Activated naive CD4-positive, alpha-beta T cell treated with anti-CD3 and anti-CD28 coated beads for 36 hours (primary cell): ENCODE results near the gene FBL. TPM values are rescaled to one million over a fixed set of nuclear protein-coding genes. Genes with fewer than 3 reads are reported as not detected.
"Not testable (repeated sequence)": the region's sequence is repeated elsewhere in the genome, so short reads cannot be mapped to it uniquely, and the experiment has no call there.

Source experiments
- CTCF ChIA-PET: fragments of 350-600 bp; sonication (Branson Sonifier 250); formaldehyde crosslinking; loops from one replicate; lab custom pipeline; 2021; ENCODE audit warnings: antibody characterized with exemption; lab: Charles Lee
- DNase-seq: peaks from one replicate; pipeline ENCODE4 v3.0.0-alpha.2; 2020
- H3K27ac Mint-ChIP-seq: one replicate; pipeline ENCODE4 v1.8.0; 2021; ENCODE audit warnings: mild to moderate bottlenecking, mixed read lengths
- H3K27me3 Mint-ChIP-seq: one replicate; pipeline ENCODE4 v1.8.0; 2021; ENCODE audit warnings: low read depth, mixed read lengths
- H3K36me3 Mint-ChIP-seq: one replicate; pipeline ENCODE4 v1.8.0; 2021; ENCODE audit warnings: low read depth, mixed read lengths
- H3K4me1 Mint-ChIP-seq: one replicate; pipeline ENCODE4 v1.8.0; 2021; ENCODE audit warnings: low read depth, mixed read lengths
- H3K4me3 Mint-ChIP-seq: one replicate; pipeline ENCODE4 v1.8.0; 2021; ENCODE audit warnings: mild to moderate bottlenecking, moderate library complexity, mixed read lengths
- H3K9me3 Mint-ChIP-seq: one replicate; pipeline ENCODE4 v1.8.0; 2021; ENCODE audit warnings: mixed read lengths
- intact Hi-C: fragments of 100-400 bp; cut with micrococcal nuclease; formaldehyde crosslinking; loops from one replicate; pipeline ENCODE4 v1.15.1; 2023
- total RNA-seq, 2 experiments: library from RNA; stranded (reverse); gene quantifications; one replicate each; pipeline ENCODE4 v1.2.3, GENCODE V29; 2021

FBL gene
- total RNA-seq, 2 experiments from 2014 or later, result 742 to 785 TPM

- H3K27me3 Mint-ChIP-seq, H3K9me3 Mint-ChIP-seq, H3K36me3 Mint-ChIP-seq, CTCF ChIA-PET, H3K27ac Mint-ChIP-seq, intact Hi-C loops, DNase-seq, H3K4me1 Mint-ChIP-seq, H3K4me3 Mint-ChIP-seq: not testable (repeated sequence)
Measured at GRCh38 chr19:39885821-39886554, 39.8 kb upstream of the FBL start.

DNA sequence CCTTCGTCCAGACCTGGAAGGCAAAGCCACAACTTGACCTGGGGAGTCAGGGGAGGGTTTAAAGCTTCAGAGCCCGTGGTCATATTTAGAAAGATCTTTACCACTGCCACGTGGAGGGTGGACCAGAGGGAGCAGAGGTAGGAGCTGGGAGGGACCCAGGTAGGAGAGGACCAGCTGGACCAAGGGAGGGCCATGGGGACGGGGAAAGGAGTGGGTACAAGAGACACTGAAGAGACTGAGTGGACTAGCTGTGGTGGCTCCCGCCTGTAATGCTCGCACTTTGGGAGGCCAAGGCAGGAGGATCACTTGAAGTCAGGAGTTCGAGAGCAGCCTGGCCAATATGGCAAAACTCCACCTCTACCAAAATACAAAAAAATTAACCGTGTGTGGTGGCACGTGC, 38.5 kb upstream of the FBL start:
- H3K4me1 Mint-ChIP-seq, H3K36me3 Mint-ChIP-seq, H3K27ac Mint-ChIP-seq, H3K4me3 Mint-ChIP-seq, intact Hi-C loops, CTCF ChIA-PET, DNase-seq, H3K9me3 Mint-ChIP-seq, H3K27me3 Mint-ChIP-seq: not testable (repeated sequence)

GRCh38 chr19:39882645-39883044, 36.5 kb upstream of the FBL start:
- H3K4me1 Mint-ChIP-seq, DNase-seq, H3K27me3 Mint-ChIP-seq, H3K36me3 Mint-ChIP-seq, H3K9me3 Mint-ChIP-seq, intact Hi-C loops, H3K27ac Mint-ChIP-seq, H3K4me3 Mint-ChIP-seq: not testable (repeated sequence)
- CTCF ChIA-PET, result interaction anchor here (0.7 kb wide), 1 partner anchor 78 kb away, joined by 4 read pairs; no protein-coding TSS in a partner anchor

- H3K27me3 Mint-ChIP-seq, CTCF ChIA-PET, H3K4me1 Mint-ChIP-seq, H3K9me3 Mint-ChIP-seq, H3K27ac Mint-ChIP-seq, H3K4me3 Mint-ChIP-seq, intact Hi-C loops, H3K36me3 Mint-ChIP-seq: not testable (repeated sequence)
- DNase-seq, result peak; percentile 64
Measured at GRCh38 chr19:39881495-39882110, 35.4 kb upstream of the FBL start.

- H3K4me3 Mint-ChIP-seq, H3K9me3 Mint-ChIP-seq, H3K4me1 Mint-ChIP-seq, CTCF ChIA-PET, H3K27me3 Mint-ChIP-seq, DNase-seq, H3K36me3 Mint-ChIP-seq, intact Hi-C loops, H3K27ac Mint-ChIP-seq: not testable (repeated sequence)
Measured at GRCh38 chr19:39880241-39880640, 34.1 kb upstream of the FBL start.

- H3K4me3 Mint-ChIP-seq, H3K36me3 Mint-ChIP-seq, H3K4me1 Mint-ChIP-seq, H3K9me3 Mint-ChIP-seq, DNase-seq, H3K27me3 Mint-ChIP-seq, intact Hi-C loops, CTCF ChIA-PET, H3K27ac Mint-ChIP-seq: not testable (repeated sequence)
Measured at GRCh38 chr19:39879796-39880195, 33.6 kb upstream of the FBL start.

DNA sequence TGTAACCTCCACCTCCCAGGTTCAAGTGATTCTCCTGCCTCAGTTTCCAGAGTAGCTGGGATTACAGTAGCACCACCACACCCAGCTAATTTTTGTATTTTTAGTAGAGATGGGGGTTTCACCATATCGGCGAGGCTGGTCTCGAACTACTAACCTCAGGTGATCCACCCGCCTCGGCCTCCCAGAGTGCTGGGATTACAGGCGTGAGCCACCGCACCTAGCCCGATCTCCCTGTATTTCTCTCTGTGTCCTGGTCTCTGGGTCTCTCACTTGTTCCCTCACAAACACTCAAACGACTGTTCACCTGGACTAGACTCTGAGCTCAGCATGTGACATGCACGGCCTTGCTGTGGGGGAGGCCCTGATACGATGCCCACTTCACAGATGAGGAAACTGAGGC, 32.7 kb upstream of the FBL start:
- H3K36me3 Mint-ChIP-seq, intact Hi-C loops, H3K27me3 Mint-ChIP-seq, DNase-seq, H3K9me3 Mint-ChIP-seq, H3K4me3 Mint-ChIP-seq, H3K4me1 Mint-ChIP-seq, H3K27ac Mint-ChIP-seq: not testable (repeated sequence)
- CTCF ChIA-PET, result interaction anchor here (0.6 to 0.8 kb wide), 4 partner anchors 36 to 279 kb away, joined by 3 to 4 read pairs (median 3); no protein-coding TSS in a partner anchor

DNA sequence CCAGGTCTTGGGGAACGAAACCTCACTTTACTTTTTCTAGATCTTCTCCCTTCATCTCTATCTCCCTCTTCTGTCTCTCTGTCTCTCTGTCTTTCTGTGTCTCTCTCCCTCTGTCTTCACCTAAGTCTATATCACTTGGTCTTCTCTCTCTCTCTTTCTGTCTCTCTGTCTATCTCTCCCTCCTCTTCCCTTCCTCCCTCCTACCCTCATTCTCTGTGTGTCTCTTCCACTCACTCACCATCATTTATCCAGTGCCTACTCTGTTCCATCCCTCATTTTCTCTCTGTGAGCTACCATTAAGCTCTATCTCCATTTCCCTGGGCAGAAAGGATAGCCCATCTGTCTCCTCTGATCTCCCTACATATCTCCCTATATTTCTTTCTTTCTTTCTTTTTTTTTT, 32.2 kb upstream of the FBL start:
- DNase-seq, result no peak
- Mint-ChIP-seq H3K4me3 (no peak overlapping the region), H3K9me3 (no peaks in the 10 kb centered on the region), H3K4me1 (no peaks in the 10 kb centered on the region), H3K36me3 (no peaks in the 10 kb centered on the region), H3K27me3 (no peaks in the 10 kb centered on the region), H3K27ac (no peak overlapping the region)
- CTCF ChIA-PET, result interaction anchor here (0.6 to 0.8 kb wide), 4 partner anchors 36 to 279 kb away, joined by 3 to 4 read pairs (median 3); no protein-coding TSS in a partner anchor
- intact Hi-C loops, result no loop called here

GRCh38 chr19:39877982-39878381, 31.8 kb upstream of the FBL start:
- CTCF ChIA-PET, result interaction anchor here (0.6 to 0.7 kb wide), 2 partner anchors 228 to 279 kb away, joined by 3 to 4 read pairs; no protein-coding TSS in a partner anchor
- H3K4me1 Mint-ChIP-seq, intact Hi-C loops: not testable (repeated sequence)

GRCh38 chr19:39877488-39877887, 31.3 kb upstream of the FBL start:
- H3K9me3 Mint-ChIP-seq, H3K4me3 Mint-ChIP-seq, H3K4me1 Mint-ChIP-seq, CTCF ChIA-PET, H3K27me3 Mint-ChIP-seq, H3K27ac Mint-ChIP-seq, H3K36me3 Mint-ChIP-seq, intact Hi-C loops, DNase-seq: not testable (repeated sequence)

More at GRCh38 chr19:39877982-39878381, 31.8 kb upstream of the FBL start:
- H3K9me3 Mint-ChIP-seq, H3K36me3 Mint-ChIP-seq, H3K27me3 Mint-ChIP-seq, DNase-seq, H3K27ac Mint-ChIP-seq, H3K4me3 Mint-ChIP-seq: not testable (repeated sequence)

- DNase-seq, CTCF ChIA-PET, H3K4me1 Mint-ChIP-seq, H3K4me3 Mint-ChIP-seq, H3K27ac Mint-ChIP-seq, H3K36me3 Mint-ChIP-seq, H3K9me3 Mint-ChIP-seq, intact Hi-C loops, H3K27me3 Mint-ChIP-seq: not testable (repeated sequence)
Measured at GRCh38 chr19:39876486-39876885, 30.3 kb upstream of the FBL start.

- H3K4me1 Mint-ChIP-seq, H3K36me3 Mint-ChIP-seq, intact Hi-C loops, H3K4me3 Mint-ChIP-seq, H3K9me3 Mint-ChIP-seq, DNase-seq, CTCF ChIA-PET, H3K27ac Mint-ChIP-seq, H3K27me3 Mint-ChIP-seq: not testable (repeated sequence)
Measured at GRCh38 chr19:39875401-39875864, 29.3 kb upstream of the FBL start.

- Mint-ChIP-seq H3K27me3 (no peaks in the 10 kb centered on the region), H3K4me3 (no peak overlapping the region), H3K4me1 (no peaks in the 10 kb centered on the region), H3K36me3 (no peaks in the 10 kb centered on the region), H3K27ac (no peak overlapping the region), H3K9me3 (no peaks in the 10 kb centered on the region)
- intact Hi-C loops, result no loop called here
- CTCF ChIA-PET, result no interaction called here
- DNase-seq, result no peak
Measured at GRCh38 chr19:39874404-39874803, 28.2 kb upstream of the FBL start.
